HCT116 (cell line): ENCODE data around the gene AMBRA1.

Experiments
- CBX3 ChIP-seq: IDR thresholded peaks from 2 replicates; pipeline ENCODE4 v1.6.1; 2012; ENCODE audit warnings: low read depth
- CTCF ChIP-seq, 3 experiments: fragments of 200-600 bp in 1 of 3; sonication (generic) in 1 of 3; IDR thresholded peaks in 2 of 3; conservative IDR thresholded peaks in 1 of 3; 2 replicates each; pipeline ENCODE4 v1.5.1; 2012 to 2017; ENCODE audit warnings: low read depth in 2 of 3, low read length in 2 of 3, antibody characterized with exemption in 1 of 3, borderline replicate concordance in 1 of 3, control low read depth in 1 of 3, mild to moderate bottlenecking in 1 of 3, mixed read lengths in 1 of 3, mixed run types in 1 of 3, moderate library complexity in 1 of 3; ENCODE audit not compliant: insufficient read depth in 1 of 3
- EZH2 ChIP-seq: fragments of 200-600 bp; sonication (generic); IDR thresholded peaks from 2 replicates; pipeline ENCODE4 v1.6.1; 2017; ENCODE audit warnings: antibody characterized with exemption, mixed run types
- JUND ChIP-seq: IDR thresholded peaks from 2 replicates; pipeline ENCODE4 v1.6.1; 2012
- POLR2A ChIP-seq: IDR thresholded peaks from 2 replicates; pipeline ENCODE4 v1.7.0; 2011; ENCODE audit warnings: borderline replicate concordance; ENCODE audit not compliant: insufficient read depth, insufficient read length; ENCODE audit errors: extremely low read depth
- ZNF274 ChIP-seq: fragments of 200-500 bp; sonication (Bioruptor generic); IDR thresholded peaks from 2 replicates; pipeline ENCODE4 v1.6.1; 2014; ENCODE audit warnings: mild to moderate bottlenecking, low read depth, low read length, inconsistent platforms

- TF ChIP-seq ZNF274 (no peak), CBX3 (no peak), CTCF (IDR thresholded peaks at IDR 0.05 in 2 of 3, conservative IDR thresholded peaks at IDR 0.05 in 1 of 3; ENCODE audit: borderline replicate concordance in 1 of 3, insufficient read depth in 1 of 3, low read depth in 2 of 3, low read length in 2 of 3) (no peak), POLR2A (no peak), JUND (no peak), EZH2 (no peak)
Observed at GRCh38 chr11:46435679-46436078, 158.1 kb downstream of the AMBRA1 start.
